ENCODE measurements around the gene NHEJ1.
A peak's percentile ranks its signal among the peaks of the same experiment; 100 is the strongest.
"Not testable (repeated sequence)": the region's sequence is repeated elsewhere in the genome, so short reads cannot be mapped to it uniquely, and the experiment has no call there.

NHEJ1 gene

GRCh38 chr2:219205981-219206327 is 45.3 kb upstream of the NHEJ1 start:
- H3K4me3 ChIP-seq (replicated peaks; ENCODE audit: low read depth, low read length) = peak overlapping the region; percentile 73
- TF ChIP-seq CTCF (IDR thresholded peaks at IDR 0.05; ENCODE audit: low read length, missing control alignments) = no peak
- no peak for DNase-seq (ENCODE audit: low read depth)

- TF ChIP-seq CTCF (IDR thresholded peaks at IDR 0.05; ENCODE audit: low read length, missing control alignments) = no peak
- DNase-seq (ENCODE audit: low read depth) = no peak
- no peak overlapping the region for H3K4me3 ChIP-seq (replicated peaks; ENCODE audit: low read depth, low read length)
These were observed 44.5 kb upstream of the NHEJ1 start for GRCh38 chr2:219205165-219205538.

- no peak overlapping the region for H3K4me3 ChIP-seq (replicated peaks; ENCODE audit: low read depth, low read length)
- no peak for TF ChIP-seq CTCF (IDR thresholded peaks at IDR 0.05; ENCODE audit: low read length, missing control alignments)
- no peak for DNase-seq (ENCODE audit: low read depth)
These were observed 44.0 kb upstream of the NHEJ1 start for GRCh38 chr2:219204425-219205164.

GRCh38 chr2:219201331-219201730 is 40.7 kb upstream of the NHEJ1 start:
- not testable (repeated sequence) for DNase-seq (ENCODE audit: low read depth); H3K4me3 ChIP-seq (replicated peaks; ENCODE audit: low read depth, low read length)

GRCh38 chr2:219200502-219201326 is 40.1 kb upstream of the NHEJ1 start:
- not testable (repeated sequence) for DNase-seq (ENCODE audit: low read depth); H3K4me3 ChIP-seq (replicated peaks; ENCODE audit: low read depth, low read length)

- TF ChIP-seq CTCF (IDR thresholded peaks at IDR 0.05; ENCODE audit: low read length, missing control alignments) = no peak
- H3K4me3 ChIP-seq (replicated peaks; ENCODE audit: low read depth, low read length) = no peak overlapping the region
These were observed 39.0 kb upstream of the NHEJ1 start for GRCh38 chr2:219199470-219200211.

GRCh38 chr2:219198974-219199373 is 38.4 kb upstream of the NHEJ1 start:
- no peak for DNase-seq (ENCODE audit: low read depth)
- TF ChIP-seq CTCF (IDR thresholded peaks at IDR 0.05; ENCODE audit: low read length, missing control alignments) = no peak
- H3K4me3 ChIP-seq (replicated peaks; ENCODE audit: low read depth, low read length) = no peak overlapping the region

More at GRCh38 chr2:219199470-219200211, 39.0 kb upstream of the NHEJ1 start:
- no peak for DNase-seq (ENCODE audit: low read depth)

All from fibroblast of pulmonary artery (primary cell).